Mesenteric fat pad (tissue), 1 donor: ENCODE results near the gene HMGA1. TPM values are rescaled to one million over a fixed set of nuclear protein-coding genes. Genes with fewer than 3 reads are reported as not detected.
"Not testable (repeated sequence)": the region's sequence is repeated elsewhere in the genome, so short reads cannot be mapped to it uniquely, and the experiment has no call there.

ENCODE experiments used
- DNase-seq: peaks from one replicate; pipeline ENCODE4 v3.0.0-alpha.2; 2020; ENCODE audit warnings: low spot score
- total RNA-seq: library from RNA; stranded (reverse); fragmentation: NEBNext Ultra II Directional; extraction: Animal tissue kit (Norgen Biotek cat#: 25700); gene quantifications from one replicate; pipeline ENCODE4 v1.2.1, GENCODE V29; 2021
- donor health status: DM: yes; HTN: yes; CAD: no.

Gene HMGA1
- total RNA-seq, 1 donor from 2014 or later, result 32.3 TPM

GRCh38 chr6:34259529-34260069 lies 22.9 kb downstream of the HMGA1 start:
- no peak for DNase-seq

- peak; percentile 57 for DNase-seq
These were observed 24.0 kb downstream of the HMGA1 start for GRCh38 chr6:34260576-34261267.

- not testable (repeated sequence) for DNase-seq
These were observed 26.8 kb downstream of the HMGA1 start for GRCh38 chr6:34263484-34263883.

GRCh38 chr6:34267746-34268145 lies 31.1 kb downstream of the HMGA1 start:
- DNase-seq, result no peak

- DNase-seq, result not testable (repeated sequence)
These were observed 32.5 kb downstream of the HMGA1 start for GRCh38 chr6:34269132-34269531.

GRCh38 chr6:34269658-34270341 lies 33.1 kb downstream of the HMGA1 start:
- DNase-seq, result not testable (repeated sequence)

GRCh38 chr6:34272013-34272926 lies 35.6 kb downstream of the HMGA1 start:
- no peak for DNase-seq

GRCh38 chr6:34273242-34273805 lies 36.7 kb downstream of the HMGA1 start:
- DNase-seq, result no peak

GRCh38 chr6:34274129-34274528 lies 37.5 kb downstream of the HMGA1 start:
- DNase-seq, result no peak

GRCh38 chr6:34275128-34275804 lies 38.6 kb downstream of the HMGA1 start:
- DNase-seq, result no peak

GRCh38 chr6:34276191-34276590 lies 39.5 kb downstream of the HMGA1 start:
- DNase-seq, result no peak

GRCh38 chr6:34276881-34277762 lies 40.4 kb downstream of the HMGA1 start:
- no peak for DNase-seq

GRCh38 chr6:34277763-34278112 lies 41.1 kb downstream of the HMGA1 start:
- DNase-seq, result no peak

GRCh38 chr6:34278833-34279232 lies 42.2 kb downstream of the HMGA1 start:
- no peak for DNase-seq

- DNase-seq, result no peak
These were observed 43.5 kb downstream of the HMGA1 start for GRCh38 chr6:34280216-34280615.

GRCh38 chr6:34281702-34282334 lies 45.1 kb downstream of the HMGA1 start:
- DNase-seq, result no peak

GRCh38 chr6:34284563-34285447 lies 48.1 kb downstream of the HMGA1 start:
- DNase-seq, result peak; percentile 49
